H4 (cell line): ENCODE data around the gene TMEM39A. TPM values are rescaled to one million over a fixed set of nuclear protein-coding genes. Genes with fewer than 3 reads are reported as not detected.

Source experiments
- DNase-seq: peaks from one replicate; pipeline ENCODE4 v3.0.0-alpha.2; 2015; ENCODE audit warnings: low spot score
- total RNA-seq: library from RNA; depleted of rRNA; stranded (reverse); fragments of >200 nt; shearing (Covaris generic); gene quantifications from 2 replicates; pipeline ENCODE4 v1.2.3, GENCODE V29; 2014; rRNA removed

TMEM39A gene, protein sequence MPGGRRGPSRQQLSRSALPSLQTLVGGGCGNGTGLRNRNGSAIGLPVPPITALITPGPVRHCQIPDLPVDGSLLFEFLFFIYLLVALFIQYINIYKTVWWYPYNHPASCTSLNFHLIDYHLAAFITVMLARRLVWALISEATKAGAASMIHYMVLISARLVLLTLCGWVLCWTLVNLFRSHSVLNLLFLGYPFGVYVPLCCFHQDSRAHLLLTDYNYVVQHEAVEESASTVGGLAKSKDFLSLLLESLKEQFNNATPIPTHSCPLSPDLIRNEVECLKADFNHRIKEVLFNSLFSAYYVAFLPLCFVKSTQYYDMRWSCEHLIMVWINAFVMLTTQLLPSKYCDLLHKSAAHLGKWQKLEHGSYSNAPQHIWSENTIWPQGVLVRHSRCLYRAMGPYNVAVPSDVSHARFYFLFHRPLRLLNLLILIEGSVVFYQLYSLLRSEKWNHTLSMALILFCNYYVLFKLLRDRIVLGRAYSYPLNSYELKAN
- total RNA-seq: 45.2 and 59.5 TPM in 2 replicates

DNA sequence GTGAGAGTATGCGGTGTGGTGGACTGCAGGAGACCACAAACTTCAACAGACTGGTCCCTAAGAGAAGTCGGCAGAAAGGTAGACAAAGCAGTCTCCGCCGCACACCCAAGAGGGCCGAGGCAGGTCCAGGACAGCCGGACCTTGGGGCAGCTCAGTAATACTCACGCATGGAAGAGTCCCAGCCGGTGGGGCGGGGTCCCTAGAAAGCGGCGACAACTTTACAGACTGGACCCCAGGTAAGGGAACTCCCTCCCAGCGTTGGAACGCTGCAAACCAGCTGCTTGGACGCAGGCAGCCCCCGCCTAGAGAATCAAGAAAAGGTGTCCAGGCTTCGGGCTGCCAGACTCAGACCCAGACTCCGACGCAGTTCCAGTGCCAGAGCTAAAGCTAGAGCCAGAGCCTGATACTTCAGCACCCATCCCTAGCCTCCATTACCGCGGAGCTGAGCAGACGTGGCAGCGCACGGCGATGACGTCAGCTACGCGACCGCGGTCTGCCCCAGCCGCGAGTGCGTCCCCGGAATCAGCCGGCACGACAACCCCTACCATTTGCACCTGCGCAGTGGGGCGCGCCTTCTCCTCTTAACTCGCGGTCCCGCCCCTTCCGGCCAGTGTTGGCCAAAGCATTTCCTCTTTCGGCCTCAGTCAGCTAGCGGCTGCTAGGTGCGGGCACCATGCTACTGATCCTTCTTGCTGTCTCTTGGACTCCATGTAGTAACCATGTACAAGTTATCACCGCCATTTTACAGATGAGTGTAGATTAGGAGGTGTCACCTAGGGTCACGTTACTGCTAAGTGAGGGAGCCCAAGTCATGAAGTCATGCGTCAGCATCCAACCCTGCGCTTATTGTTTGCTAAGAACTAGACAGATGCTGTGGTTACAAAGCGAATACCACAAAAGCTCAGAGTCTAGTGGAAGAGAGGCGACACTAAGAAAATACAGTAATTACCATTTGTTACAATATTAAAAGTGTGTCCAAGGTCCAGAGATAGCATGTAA, at the start of gene TMEM39A:
Gene TMEM39A, minus strand, starts transcription at position 445 of the 999 bp plus-strand sequence. CDS start 1,541 bp downstream, outside the sequence.
- peak; percentile 99 for DNase-seq

DNA sequence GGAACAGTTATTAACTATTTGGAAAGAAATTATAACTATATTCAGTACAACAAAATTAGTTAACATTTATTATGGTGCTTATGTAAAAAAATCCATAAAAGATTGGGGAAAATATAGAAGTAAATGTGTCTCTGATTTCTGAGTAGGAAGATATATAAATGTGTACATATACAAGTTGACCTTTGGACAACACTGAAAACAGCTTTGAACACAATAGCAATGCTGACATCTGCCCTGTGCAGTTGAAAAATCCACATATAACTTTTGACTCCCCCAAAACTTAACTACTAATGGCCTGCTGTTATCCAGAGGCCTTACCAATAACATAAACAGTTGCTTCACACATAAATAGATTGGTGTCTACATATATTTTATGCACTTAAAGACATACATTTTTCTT, 47.3 kb upstream of the TMEM39A start:
- DNase-seq: no peak

DNA sequence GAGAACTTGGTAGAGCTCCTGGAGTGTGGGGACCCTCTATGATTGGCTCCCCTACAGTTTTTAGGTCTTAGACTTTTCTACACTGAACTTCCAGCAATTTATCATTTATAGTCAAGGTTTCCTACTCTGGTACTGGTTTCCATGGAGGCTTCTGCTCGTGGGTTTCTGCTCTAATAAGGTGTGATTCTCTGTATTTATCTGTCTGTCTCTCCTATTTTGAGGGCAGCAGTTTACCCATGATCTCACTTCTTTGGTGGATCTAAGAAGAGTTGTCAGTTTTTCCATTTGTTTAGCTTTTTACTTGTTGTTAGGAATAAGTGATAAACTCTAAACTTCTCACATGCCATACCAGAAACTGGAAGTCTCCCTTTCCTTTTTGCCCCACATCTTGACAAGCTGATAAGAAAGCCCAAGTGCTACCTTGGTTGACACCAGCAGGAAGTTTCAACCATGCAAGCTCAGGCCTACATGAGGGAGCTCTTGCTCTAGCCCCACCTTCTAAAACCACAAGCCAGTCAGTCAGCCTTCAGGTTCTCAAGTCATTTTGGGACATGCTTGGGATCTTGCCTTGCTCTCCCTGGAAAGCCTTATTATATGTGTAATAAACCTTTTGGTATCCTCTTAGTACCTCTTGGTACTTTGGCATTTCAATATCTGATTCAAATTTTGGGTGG, 44.9 kb upstream of the TMEM39A start:
- DNase-seq: no peak

DNA sequence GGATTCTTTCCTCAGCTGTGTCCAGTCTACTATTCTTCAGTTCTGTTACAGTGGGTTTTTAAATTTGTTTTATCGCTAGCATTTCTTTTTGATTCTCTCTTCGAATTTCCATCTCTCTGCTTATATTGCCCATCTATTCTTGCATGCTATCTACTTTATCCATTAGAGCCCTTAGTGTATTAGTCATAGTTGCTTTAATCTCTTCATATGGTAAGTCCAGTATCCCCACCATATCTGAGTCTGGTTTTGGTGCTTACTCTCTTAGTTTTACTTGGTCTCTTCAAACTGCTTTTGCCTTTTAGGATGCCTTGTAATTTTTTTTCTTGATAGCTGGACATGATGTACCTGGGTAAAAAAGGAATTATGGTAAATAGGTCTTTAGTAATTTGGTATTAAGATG, 44.0 kb upstream of the TMEM39A start:
- DNase-seq: no peak

DNA sequence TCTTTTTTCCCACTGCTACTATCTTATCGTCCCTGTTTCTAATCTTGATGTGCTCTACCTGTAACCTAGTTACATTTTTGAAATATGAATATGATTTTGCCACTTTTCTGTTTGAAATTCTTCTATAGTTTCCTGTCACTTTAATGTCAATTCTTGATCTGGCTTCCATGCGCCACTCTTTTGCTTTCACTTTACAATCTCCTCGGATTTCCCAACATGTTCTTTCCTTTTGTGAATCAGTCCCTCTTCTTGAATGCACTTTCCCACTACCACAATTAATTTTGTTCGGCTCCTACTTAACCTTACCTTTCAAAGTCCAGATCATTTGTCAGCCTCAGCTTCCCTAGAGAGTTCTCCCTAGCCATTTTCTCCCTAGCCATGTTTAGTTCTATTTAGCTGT, 43.2 kb upstream of the TMEM39A start:
- DNase-seq: no peak

DNA sequence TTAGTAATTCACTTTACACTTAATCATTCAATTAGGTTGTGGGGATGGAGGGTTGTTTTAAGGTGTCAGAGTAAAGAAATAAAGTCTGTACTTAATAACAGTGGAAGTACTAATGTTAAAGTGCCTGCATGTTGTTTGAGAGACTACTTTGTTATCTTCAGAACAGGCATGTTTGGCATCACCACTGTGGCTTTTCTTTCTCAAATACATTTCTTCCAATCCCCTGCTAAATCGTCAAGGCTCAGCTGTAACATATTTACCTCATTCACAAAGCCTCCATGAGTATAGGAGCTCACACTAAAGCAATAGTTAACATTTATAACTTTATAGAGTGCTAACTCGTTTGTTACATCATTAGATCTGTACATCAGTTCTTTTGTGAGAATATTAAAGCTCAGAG, 37.5 kb upstream of the TMEM39A start:
- DNase-seq: no peak

DNA sequence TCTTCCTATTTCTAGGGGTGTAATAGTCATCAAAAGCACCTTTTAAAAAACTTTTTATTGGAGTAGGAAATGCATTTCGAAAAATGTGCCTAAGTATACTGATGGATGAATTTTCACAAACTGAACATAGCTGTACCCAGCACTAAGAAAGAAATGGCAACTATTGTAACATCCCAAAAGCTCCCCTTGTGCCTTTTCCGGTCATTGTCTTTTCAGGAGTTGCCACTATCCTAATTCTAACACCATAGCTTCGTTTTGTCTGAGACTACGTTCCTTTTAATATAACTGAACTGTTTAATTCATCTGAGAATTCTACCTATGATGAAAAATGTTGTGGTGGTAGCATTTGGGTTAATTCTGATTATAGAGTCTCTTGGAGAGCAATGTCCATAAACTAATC, 36.9 kb upstream of the TMEM39A start:
- DNase-seq: no peak

DNA sequence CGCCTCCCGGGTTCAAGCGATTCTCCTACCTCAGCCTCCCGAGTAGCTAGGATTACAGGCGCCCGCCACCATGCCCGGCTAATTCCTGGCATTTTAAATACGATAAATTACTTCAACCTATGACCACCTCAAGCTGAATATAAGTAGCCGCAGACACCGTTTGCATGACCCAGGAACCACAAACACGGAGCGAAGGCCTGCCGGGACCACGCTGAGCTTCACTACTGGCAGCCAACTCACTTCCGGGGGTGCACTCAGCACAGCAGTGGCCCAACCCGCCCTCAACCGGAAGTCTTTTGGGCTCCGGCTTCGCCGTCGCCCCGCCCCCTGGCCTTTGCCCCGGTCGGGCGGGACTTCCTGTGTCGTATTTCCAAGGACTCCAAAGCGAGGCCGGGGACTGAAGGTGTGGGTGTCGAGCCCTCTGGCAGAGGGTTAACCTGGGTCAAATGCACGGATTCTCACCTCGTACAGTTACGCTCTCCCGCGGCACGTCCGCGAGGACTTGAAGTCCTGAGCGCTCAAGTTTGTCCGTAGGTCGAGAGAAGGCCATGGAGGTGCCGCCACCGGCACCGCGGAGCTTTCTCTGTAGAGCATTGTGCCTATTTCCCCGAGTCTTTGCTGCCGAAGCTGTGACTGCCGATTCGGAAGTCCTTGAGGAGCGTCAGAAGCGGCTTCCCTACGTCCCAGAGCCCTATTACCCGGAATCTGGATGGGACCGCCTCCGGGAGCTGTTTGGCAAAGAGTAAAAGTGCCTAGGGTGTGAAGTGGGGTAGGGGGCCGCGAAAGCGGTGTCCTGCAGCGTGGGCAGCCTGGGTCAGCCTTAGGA, 35.0 kb upstream of the TMEM39A start, which contains the start of gene TIMMDC1:
Gene TIMMDC1, plus strand, starts transcription at position 362 of the 826 bp plus-strand sequence. Its CDS starts 187 bp downstream, at position 549.
- peak; percentile 98 for DNase-seq

DNA sequence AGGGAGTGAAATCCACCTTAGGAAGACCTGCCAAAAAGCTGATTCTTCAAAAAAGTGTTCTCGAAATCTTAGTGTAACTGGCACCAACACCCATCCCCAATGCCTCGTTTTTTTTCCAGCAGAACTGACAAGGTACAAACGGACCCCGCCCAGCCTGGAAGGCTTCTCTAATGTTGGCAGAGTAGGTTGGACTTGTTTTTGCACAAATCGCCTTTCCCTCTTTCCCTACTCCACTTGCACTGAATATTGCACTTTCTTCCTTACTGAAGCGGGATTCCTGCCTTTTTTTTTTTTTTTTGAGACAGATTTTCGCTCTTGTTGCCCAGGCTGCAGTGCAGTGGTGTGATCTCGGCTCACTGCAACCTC, 34.4 kb upstream of the TMEM39A start:
- DNase-seq: peak; percentile 11

DNA sequence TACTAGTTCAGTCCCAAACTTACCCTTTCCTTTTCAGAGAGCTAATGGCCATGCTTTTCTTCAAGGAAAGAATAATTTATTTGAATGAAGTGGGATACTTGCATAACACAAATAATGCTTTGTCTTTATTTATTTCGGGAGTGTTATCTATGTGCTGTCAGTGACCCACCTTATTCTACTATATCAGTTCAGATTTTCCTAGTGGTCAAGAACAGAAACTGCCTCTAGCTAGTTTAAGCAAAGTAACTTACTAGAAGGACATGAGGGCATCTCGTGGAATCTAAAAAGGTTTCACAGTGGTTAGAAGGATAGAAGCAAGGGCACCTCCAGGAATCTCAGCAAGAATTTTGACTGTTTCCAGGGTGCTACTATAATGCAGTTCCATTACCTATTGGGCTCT, 31.2 kb upstream of the TMEM39A start:
- no peak for DNase-seq

DNA sequence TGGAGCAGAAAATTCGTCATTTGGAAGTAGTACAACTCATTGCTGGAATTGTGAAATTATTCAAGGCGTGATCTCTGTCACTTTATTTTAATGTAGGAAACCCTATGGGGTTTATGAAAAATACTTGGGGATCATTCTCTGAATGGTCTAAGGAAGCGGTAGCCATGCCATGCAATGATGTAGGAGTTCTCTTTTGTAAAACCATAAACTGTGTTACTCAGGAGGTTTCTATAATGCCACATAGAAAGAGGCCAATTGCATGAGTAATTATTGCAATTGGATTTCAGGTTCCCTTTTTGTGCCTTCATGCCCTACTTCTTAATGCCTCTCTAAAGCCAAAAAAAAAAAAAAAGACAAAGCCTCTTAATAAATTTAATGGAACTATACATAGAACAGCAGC, 29.4 kb upstream of the TMEM39A start:
- no peak for DNase-seq

DNA sequence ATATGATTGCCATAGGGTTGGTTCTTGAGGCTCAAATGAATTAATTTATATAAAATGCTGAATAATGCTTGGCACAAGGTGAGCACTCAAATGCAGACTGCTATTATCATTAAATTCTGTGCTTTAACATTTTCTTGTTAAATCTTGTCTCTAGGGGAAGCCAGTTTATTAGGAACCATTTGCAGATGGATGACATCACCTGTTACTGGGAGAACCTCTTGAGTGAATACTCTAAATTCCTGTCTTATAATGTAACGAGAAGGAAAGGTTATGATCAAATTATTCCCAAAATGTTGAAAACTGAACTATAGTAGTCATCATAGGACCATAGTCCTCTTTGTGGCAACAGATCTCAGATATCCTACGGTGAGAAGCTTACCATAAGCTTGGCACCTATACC, 28.7 kb upstream of the TMEM39A start:
- DNase-seq: no peak

DNA sequence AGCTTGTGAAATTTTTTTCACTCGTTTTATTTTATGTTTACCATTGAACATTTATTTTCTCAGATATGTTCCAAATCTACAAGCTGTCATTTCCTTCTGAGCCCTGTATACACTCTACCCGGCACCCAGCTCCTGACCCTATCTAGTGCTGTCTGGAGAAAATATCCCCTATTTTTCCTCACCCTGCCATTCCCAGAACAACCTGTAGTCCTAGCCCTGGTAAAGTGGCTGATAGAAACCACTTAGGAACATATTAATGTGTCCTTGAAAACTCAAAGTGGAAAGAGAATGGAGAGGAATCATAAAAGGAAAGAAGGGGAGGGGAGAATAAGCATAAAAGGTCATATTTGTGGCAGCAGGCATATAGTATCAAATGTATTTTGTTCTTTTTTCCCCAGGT, 26.7 kb upstream of the TMEM39A start:
- DNase-seq: no peak

DNA sequence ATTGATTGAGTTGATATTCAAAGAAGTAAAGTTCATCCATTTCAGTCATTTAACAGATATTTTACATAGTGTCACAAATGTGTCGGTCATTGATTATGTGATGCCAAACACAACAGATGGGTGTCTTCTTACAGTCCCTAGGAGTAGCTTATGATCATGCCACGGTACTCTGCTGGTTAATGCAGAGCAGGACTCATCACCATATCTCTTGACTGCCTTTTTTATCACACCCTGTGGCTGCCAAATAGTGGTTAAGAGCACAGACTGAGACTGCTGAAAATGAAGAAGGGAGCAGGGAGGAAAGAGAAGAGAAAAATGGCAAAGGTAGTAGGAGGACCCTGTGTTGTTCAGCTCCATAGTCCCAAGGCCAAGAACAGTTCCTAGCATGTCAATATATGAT, 22.1 kb upstream of the TMEM39A start:
- no peak for DNase-seq

DNA sequence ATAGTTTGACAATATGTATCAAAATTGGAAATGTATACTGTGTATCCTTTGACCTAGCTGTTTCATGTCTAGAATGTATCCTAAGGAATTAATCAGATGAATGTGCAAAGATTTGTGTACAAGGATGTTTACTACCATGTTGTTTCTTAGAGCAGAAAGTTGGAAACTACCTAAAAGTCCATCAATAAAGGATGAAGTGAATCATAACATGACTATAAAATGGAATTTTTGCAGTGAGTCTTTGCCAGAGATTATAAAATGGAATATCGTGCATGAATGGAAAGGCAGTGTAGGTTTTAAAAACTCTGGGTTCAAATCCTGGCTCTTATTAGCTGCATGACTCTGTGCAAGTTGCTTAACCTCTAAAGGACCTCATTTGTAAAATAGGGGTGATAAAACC, 19.7 kb upstream of the TMEM39A start:
- no peak for DNase-seq

DNA sequence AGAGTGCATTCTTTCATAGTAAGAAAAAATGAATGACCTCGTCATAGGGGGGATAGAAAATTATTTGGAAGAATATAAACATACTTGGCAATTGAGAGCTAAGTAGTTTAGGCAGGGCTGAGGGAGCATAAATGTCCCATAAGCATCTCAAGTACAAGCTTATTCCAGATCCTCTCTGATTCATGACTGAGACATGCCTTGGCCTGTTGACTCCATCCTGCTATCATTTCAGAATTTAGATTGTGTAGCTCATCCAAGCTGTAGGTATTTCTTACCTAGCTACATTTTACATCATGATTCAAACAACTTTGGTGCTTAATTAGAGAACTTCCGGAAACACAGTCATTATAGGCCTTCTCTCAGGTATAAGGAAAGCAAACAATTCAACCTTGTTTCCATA, 17.7 kb upstream of the TMEM39A start:
- no peak for DNase-seq

DNA sequence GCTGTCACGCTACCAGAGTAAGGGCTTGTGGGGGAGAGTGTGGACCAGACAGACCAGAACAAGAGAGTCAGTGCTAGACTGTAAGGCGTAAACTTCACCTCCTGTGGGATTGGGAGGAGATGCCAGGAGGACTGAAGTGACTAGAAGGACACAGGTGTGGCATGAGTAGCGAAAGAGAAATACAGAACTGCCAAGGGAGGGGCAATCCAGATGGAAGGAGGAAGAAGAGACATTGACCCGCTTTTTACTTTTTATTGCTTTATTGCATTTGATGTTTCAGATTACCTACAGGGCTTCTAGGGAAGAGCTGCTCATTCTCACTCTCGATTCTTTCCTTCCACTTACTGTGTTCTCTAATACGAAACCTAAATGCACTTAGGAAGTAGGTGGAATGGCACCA, 7.5 kb upstream of the TMEM39A start:
- no peak for DNase-seq

DNA sequence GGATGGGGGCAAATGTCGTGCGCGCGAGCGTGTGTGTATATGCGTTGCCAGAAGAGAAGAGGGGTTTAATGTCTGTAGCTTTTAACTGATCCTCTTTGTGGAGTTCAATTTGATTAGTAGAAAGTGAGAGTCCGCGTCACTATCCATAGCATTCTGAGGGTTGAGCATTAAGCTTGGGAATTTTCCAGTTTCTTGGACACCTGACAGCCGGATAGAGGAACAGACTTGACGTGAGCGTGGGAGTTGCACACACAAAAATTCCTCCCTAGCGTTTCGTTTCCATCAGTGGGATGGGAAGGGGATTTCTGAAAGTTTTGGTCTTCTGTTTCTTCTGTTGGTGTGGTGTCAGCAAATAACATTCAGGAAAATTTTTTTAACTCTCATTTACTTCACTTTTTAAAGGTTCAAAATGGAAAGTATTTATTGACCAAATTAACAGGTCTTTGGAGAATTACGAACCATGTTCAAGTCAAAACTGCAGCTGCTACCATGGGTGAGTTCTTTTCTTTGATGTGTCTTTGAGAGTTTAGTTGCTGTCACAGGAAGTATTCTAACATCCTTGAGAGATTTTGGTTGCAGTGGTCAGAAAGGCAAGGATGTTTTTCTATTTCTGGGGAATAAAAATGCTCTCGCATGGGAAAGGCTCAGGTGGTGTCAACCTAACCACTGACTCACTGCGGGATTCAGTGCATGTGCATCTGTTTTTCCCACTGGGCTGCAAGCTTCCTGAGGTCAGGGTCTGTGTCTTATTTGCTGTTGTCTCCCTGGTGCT, 6.2 kb upstream of the TMEM39A start:
- DNase-seq: no peak

DNA sequence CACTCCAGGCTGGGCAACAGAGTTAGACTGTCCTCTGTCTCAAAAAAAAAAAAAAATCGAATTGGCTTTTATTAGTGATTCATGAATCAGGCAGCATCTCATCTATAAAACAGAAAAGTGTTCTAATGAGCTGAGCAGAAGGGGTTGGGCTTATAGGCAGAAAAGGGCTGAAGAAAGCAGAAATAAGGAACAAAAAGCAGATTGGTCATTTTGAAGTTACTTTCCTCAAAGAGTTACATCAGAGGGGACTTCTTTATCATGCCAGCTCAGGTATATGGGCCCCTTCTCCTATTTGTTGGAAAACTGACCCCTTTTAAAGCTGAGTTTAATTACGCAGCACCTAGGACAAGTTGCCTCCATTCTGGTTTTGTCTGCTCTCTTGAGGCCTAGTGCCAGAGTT, 4.6 kb upstream of the TMEM39A start:
- no peak for DNase-seq

DNA sequence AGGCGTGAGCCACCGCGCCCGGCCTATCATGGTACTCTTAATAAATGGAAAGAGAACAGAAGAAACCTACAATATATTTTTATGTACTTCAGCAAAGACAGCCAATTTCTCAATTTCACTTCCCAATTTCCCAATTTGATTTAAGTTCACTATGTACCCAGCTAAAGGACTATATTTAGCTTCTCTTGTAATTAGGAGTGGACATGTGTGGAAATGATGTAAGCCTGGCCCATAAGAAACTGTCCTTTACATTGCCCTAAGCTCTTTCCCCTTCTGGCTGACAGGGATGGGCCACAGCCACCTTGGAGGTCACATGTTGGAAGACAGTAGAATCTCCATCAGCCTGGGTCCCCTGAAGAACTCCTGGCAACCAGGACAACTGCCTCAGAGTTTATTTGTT, 6.2 kb downstream of the TMEM39A start:
- DNase-seq: no peak
